Caco-2 (cell line): ENCODE measurements around the gene FGL2. TPM values are rescaled to one million over a fixed set of nuclear protein-coding genes. Genes with fewer than 3 reads are reported as not detected.

Experiments used
- BruUV-seq: library from RNA; stranded (reverse); fragments of 400-500 nt; replicated peaks from 2 replicates; lab custom pipeline; 2021; lab: Mats Ljungman, UMichigan
- CTCF ChIA-PET: fragments of 300-600 bp; sonication (Branson Sonifier 250); formaldehyde crosslinking; loops from one replicate; lab custom pipeline; 2022; ENCODE audit warnings: antibody characterized with exemption; lab: Charles Lee
- POLR2A ChIA-PET: fragments of 300-600 bp; sonication (Branson Sonifier 250); formaldehyde crosslinking; loops from one replicate; lab custom pipeline; 2022; ENCODE audit warnings: antibody characterized with exemption; lab: Charles Lee
- DNase-seq, 2 experiments: peaks; one replicate each; pipeline versions ENCODE4 v3.0.0 to v3.0.0-alpha.2; 2020 to 2022
- H3K27me3 ChIP-seq: replicated peaks from 2 replicates; pipeline ENCODE4 v1.6.0; 2011; ENCODE audit warnings: low read length; ENCODE audit not compliant: control insufficient read depth, insufficient read depth
- H3K36me3 ChIP-seq: 2 replicates; pipeline ENCODE4 v1.5.1; 2011; ENCODE audit warnings: low read length; ENCODE audit not compliant: control insufficient read depth, insufficient read depth
- H3K4me1 ChIP-seq: fragments of 250-450 bp; sonication (Bioruptor Pico); 2 replicates; pipeline ENCODE4 v1.5.1; 2020; ENCODE audit warnings: mild to moderate bottlenecking
- H3K4me3 ChIP-seq: 2 replicates; pipeline ENCODE4 v1.5.1; 2011; ENCODE audit warnings: low read depth, mild to moderate bottlenecking, control low read depth, low read length
- H3K9me3 ChIP-seq: fragments of 250-450 bp; sonication (Bioruptor Pico); 2 replicates; pipeline ENCODE4 v1.5.1; 2020; ENCODE audit warnings: mild to moderate bottlenecking, moderate library complexity
- H3K27ac Mint-ChIP-seq: one replicate; pipeline ENCODE4 v1.8.0; 2022; ENCODE audit warnings: mixed read lengths; ENCODE audit not compliant: unreplicated experiment
- H3K27me3 Mint-ChIP-seq: one replicate; pipeline ENCODE4 v1.8.0; 2022; ENCODE audit warnings: mixed read lengths; ENCODE audit not compliant: insufficient read depth, unreplicated experiment
- H3K36me3 Mint-ChIP-seq: one replicate; pipeline ENCODE4 v1.8.0; 2022; ENCODE audit warnings: mild to moderate bottlenecking, mixed read lengths; ENCODE audit not compliant: insufficient read depth, unreplicated experiment
- H3K4me1 Mint-ChIP-seq: one replicate; pipeline ENCODE4 v1.8.0; 2022; ENCODE audit warnings: low read depth, mixed read lengths; ENCODE audit not compliant: unreplicated experiment
- H3K4me3 Mint-ChIP-seq: one replicate; pipeline ENCODE4 v1.8.0; 2022; ENCODE audit warnings: mild to moderate bottlenecking, moderate library complexity, mixed read lengths; ENCODE audit not compliant: unreplicated experiment
- H3K9me3 Mint-ChIP-seq: one replicate; pipeline ENCODE4 v1.8.0; 2022; ENCODE audit warnings: mixed read lengths; ENCODE audit not compliant: unreplicated experiment
- intact Hi-C: fragments of 100-400 bp; cut with micrococcal nuclease; formaldehyde crosslinking; loops from one replicate; pipeline ENCODE4 v1.10.0; 2022; ENCODE audit not compliant: unreplicated experiment
- total RNA-seq: library from RNA; stranded (reverse); gene quantifications from 2 replicates; pipeline ENCODE4 v1.2.3, GENCODE V29; 2022
- TF ChIP-seq, protein P1 (sequence below), 2 experiments: fragments of 200-600 bp in 1 of 2; IDR thresholded peaks; 1 replicate in 1 of 2; 2 replicates in 1 of 2; pipeline versions ENCODE4 v1.5.1 to v1.8.0; 2011 to 2022; ENCODE audit warnings: antibody characterized with exemption in 1 of 2, control low read depth in 1 of 2, inconsistent platforms in 1 of 2, low read depth in 1 of 2, low read length in 1 of 2, mild to moderate bottlenecking in 1 of 2, moderate library complexity in 1 of 2; ENCODE audit not compliant: insufficient read depth in 1 of 2, severe bottlenecking in 1 of 2, unreplicated experiment in 1 of 2

FGL2 gene
- total RNA-seq, 1 experiment from 2014 or later, result not detected

- no peak for DNase-seq
- Histone ChIP-seq H3K9me3 (no peaks in the 10 kb centered on the region), H3K4me1 (no peaks in the 10 kb centered on the region), H3K27me3 (no peaks in the 10 kb centered on the region), H3K36me3 (no peaks in the 10 kb centered on the region), H3K4me3 (no peak overlapping the region)
- ChIA-PET CTCF (interaction anchor here (0.6 kb wide), 1 partner anchor 922 kb away, joined by 3 read pairs; no protein-coding TSS in a partner anchor), POLR2A (no interaction called here)
- no TSS peak for BruUV-seq
- Mint-ChIP-seq H3K4me1 (peaks cover 5% of the 10 kb centered on the region), H3K36me3 (no peaks in the 10 kb centered on the region), H3K9me3 (peaks cover 14% of the 10 kb centered on the region), H3K27ac (no peak overlapping the region), H3K27me3 (peaks cover 9% of the 10 kb centered on the region), H3K4me3 (no peak overlapping the region)
- intact Hi-C loops, result no loop called here
- TF ChIP-seq, protein P1, sequence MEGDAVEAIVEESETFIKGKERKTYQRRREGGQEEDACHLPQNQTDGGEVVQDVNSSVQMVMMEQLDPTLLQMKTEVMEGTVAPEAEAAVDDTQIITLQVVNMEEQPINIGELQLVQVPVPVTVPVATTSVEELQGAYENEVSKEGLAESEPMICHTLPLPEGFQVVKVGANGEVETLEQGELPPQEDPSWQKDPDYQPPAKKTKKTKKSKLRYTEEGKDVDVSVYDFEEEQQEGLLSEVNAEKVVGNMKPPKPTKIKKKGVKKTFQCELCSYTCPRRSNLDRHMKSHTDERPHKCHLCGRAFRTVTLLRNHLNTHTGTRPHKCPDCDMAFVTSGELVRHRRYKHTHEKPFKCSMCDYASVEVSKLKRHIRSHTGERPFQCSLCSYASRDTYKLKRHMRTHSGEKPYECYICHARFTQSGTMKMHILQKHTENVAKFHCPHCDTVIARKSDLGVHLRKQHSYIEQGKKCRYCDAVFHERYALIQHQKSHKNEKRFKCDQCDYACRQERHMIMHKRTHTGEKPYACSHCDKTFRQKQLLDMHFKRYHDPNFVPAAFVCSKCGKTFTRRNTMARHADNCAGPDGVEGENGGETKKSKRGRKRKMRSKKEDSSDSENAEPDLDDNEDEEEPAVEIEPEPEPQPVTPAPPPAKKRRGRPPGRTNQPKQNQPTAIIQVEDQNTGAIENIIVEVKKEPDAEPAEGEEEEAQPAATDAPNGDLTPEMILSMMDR (IDR thresholded peaks at IDR 0.05; ENCODE audit: insufficient read depth in 1 of 2, low read depth in 1 of 2, low read length in 1 of 2, severe bottlenecking in 1 of 2, unreplicated experiment in 1 of 2), result no peak
Observed at GRCh38 chr7:77226357-77226839, 26.8 kb upstream of the FGL2 start.

- ChIA-PET POLR2A (no interaction called here), CTCF (no interaction called here)
- DNase-seq, result no peak
- Mint-ChIP-seq H3K9me3 (peaks cover 24% of the 10 kb centered on the region), H3K36me3 (no peaks in the 10 kb centered on the region), H3K27ac (no peak overlapping the region), H3K27me3 (no peaks in the 10 kb centered on the region), H3K4me3 (no peak overlapping the region), H3K4me1 (peaks cover 5% of the 10 kb centered on the region)
- TF ChIP-seq, protein P1 (IDR thresholded peaks at IDR 0.05; ENCODE audit: insufficient read depth in 1 of 2, low read depth in 1 of 2, low read length in 1 of 2, severe bottlenecking in 1 of 2, unreplicated experiment in 1 of 2), result no peak
- BruUV-seq, result no TSS peak
- Histone ChIP-seq H3K27me3 (no peaks in the 10 kb centered on the region), H3K36me3 (no peaks in the 10 kb centered on the region), H3K4me3 (no peak overlapping the region), H3K4me1 (no peaks in the 10 kb centered on the region), H3K9me3 (0 out of 2 replicates have a peak, but pooled peaks cover 3% of the 10 kb centered on the region)
- intact Hi-C loops, result no loop called here
Observed at GRCh38 chr7:77223261-77223660, 23.6 kb upstream of the FGL2 start.

DNA sequence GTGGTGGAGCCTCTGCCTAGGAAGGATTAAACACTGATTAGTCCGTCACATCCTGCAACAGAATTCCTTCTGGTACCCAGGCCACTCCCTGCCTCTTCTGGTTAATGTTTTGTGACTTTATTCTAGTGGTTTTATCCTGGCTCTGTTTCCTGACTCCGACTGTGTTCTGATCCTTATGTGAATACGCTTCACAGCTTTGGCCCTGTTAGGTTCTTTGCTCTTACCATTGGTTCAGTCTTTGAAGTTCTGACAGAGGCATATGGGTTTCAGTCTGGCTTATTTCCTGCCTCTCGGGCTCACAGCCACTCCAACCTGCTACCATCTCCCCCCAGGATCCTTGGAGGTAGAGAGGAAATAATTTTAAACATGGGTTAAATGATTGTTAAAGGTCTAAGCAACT is 23.2 kb upstream of the FGL2 start:
- no peaks in the 10 kb centered on the region for H3K27me3 ChIP-seq
- Mint-ChIP-seq H3K4me1 (peaks cover 5% of the 10 kb centered on the region), H3K27me3 (no peaks in the 10 kb centered on the region), H3K36me3 (no peaks in the 10 kb centered on the region), H3K27ac (no peak overlapping the region), H3K4me3 (no peak overlapping the region), H3K9me3 (peaks cover 24% of the 10 kb centered on the region)
- H3K4me1 ChIP-seq, result no peaks in the 10 kb centered on the region
- H3K9me3 ChIP-seq, result 0 out of 2 replicates have a peak, but pooled peaks cover 3% of the 10 kb centered on the region
- TF ChIP-seq, protein P1 (IDR thresholded peaks at IDR 0.05; ENCODE audit: insufficient read depth in 1 of 2, low read depth in 1 of 2, low read length in 1 of 2, severe bottlenecking in 1 of 2, unreplicated experiment in 1 of 2), result no peak
- intact Hi-C loops, result no loop called here
- no peak overlapping the region for H3K4me3 ChIP-seq
- no peak for DNase-seq
- POLR2A ChIA-PET, result no interaction called here
- no peaks in the 10 kb centered on the region for H3K36me3 ChIP-seq
- BruUV-seq, result no TSS peak
- CTCF ChIA-PET, result no interaction called here
